Endothelial cell of umbilical vein (primary cell): Measurements from ENCODE around the gene OR7A5. TPM values are rescaled to one million over a fixed set of nuclear protein-coding genes. Genes with fewer than 3 reads are reported as not detected.

Experiments used
- BruUV-seq: library from RNA; stranded (reverse); fragments of 400-500 nt; replicated peaks from 2 replicates; lab custom pipeline; 2021; lab: Mats Ljungman, UMichigan
- CTCF ChIA-PET: fragments of 300-600, 350-600 bp; sonication (Branson Sonifier 250); formaldehyde crosslinking; loops from one replicate; lab custom pipeline; 2021; ENCODE audit warnings: antibody characterized with exemption, inconsistent platforms; lab: Charles Lee
- POLR2A ChIA-PET: fragments of 300-600, 350-600 bp; sonication (Branson Sonifier 250); formaldehyde crosslinking; loops from one replicate; lab custom pipeline; 2021; ENCODE audit warnings: antibody characterized with exemption, inconsistent platforms; lab: Charles Lee
- DNase-seq: peaks from one replicate; pipeline ENCODE4 v3.0.0-alpha.2; 2011; ENCODE audit warnings: low read depth, low spot score
- FAIRE-seq: peaks from 2 replicates; lab custom pipeline; 2011; peaks lifted over from hg19 to GRCh38; lab: Jason Lieb, UNC
- H2AFZ ChIP-seq: 2 replicates; pipeline ENCODE4 v1.6.0; 2012; ENCODE audit warnings: low read depth, low read length, control low read depth, inconsistent platforms
- H3K27ac ChIP-seq: 2 replicates; pipeline ENCODE4 v1.5.1; 2011; ENCODE audit warnings: low read depth, mild to moderate bottlenecking, control low read depth, low read length, moderate library complexity; ENCODE audit not compliant: insufficient read depth
- H3K27me3 ChIP-seq, 2 experiments: 2 replicates each; pipeline versions ENCODE4 v1.6.0 to v1.6.1; 2011; ENCODE audit warnings: low read length in 2 of 2, mixed read lengths in 1 of 2; ENCODE audit not compliant: control insufficient read depth in 2 of 2, insufficient read depth in 2 of 2
- H3K36me3 ChIP-seq, 2 experiments: 2 replicates in 1 of 2; 3 replicates in 1 of 2; pipeline ENCODE4 v1.5.1; 2011; ENCODE audit warnings: low read length in 2 of 2, mild to moderate bottlenecking in 1 of 2, moderate library complexity in 1 of 2; ENCODE audit not compliant: control insufficient read depth in 2 of 2, insufficient read depth in 2 of 2; ENCODE audit errors: extremely low read depth in 1 of 2
- H3K4me1 ChIP-seq: 3 replicates; pipeline ENCODE4 v1.5.1; 2011; ENCODE audit warnings: mild to moderate bottlenecking, low read length; ENCODE audit not compliant: control insufficient read depth, insufficient read depth; ENCODE audit errors: extremely low read depth
- H3K4me2 ChIP-seq: 2 replicates; pipeline ENCODE4 v1.6.1; 2011; ENCODE audit warnings: low read length, control low read depth, mixed read lengths; ENCODE audit not compliant: insufficient read depth
- H3K4me3 ChIP-seq, 3 experiments: fragments of 200-600 bp in 1 of 3; sonication (generic), shearing (Covaris generic) in 1 of 3; replicated peaks in 1 of 3; 2 replicates each; pipeline ENCODE4 v1.5.1; 2011 to 2016; ENCODE audit warnings: control low read depth in 3 of 3, low read length in 3 of 3, mild to moderate bottlenecking in 2 of 3, inconsistent platforms in 1 of 3, low read depth in 1 of 3, moderate library complexity in 1 of 3; ENCODE audit not compliant: insufficient read depth in 1 of 3
- H3K79me2 ChIP-seq: 2 replicates; pipeline ENCODE4 v1.6.0; 2012; ENCODE audit warnings: low read length, inconsistent platforms; ENCODE audit not compliant: control insufficient read depth, insufficient read depth
- H3K9ac ChIP-seq: replicated peaks from 2 replicates; pipeline ENCODE3; 2011; ENCODE audit warnings: low read length, control low read depth; ENCODE audit not compliant: insufficient read depth; ENCODE audit errors: extremely low read depth
- H3K9me1 ChIP-seq: replicated peaks from 3 replicates; pipeline ENCODE4 v1.6.0; 2011; ENCODE audit warnings: mild to moderate bottlenecking, low read length; ENCODE audit not compliant: control insufficient read depth, insufficient read depth; ENCODE audit errors: extremely low read depth
- H3K9me3 ChIP-seq: replicated peaks from 2 replicates; pipeline ENCODE4 v1.5.1; 2012; ENCODE audit warnings: low read length, inconsistent platforms; ENCODE audit not compliant: control insufficient read depth, insufficient read depth
- H4K20me1 ChIP-seq: replicated peaks from 2 replicates; pipeline ENCODE3; 2011; ENCODE audit warnings: mild to moderate bottlenecking, low read length; ENCODE audit not compliant: control insufficient read depth, insufficient read depth; ENCODE audit errors: extremely low read depth
- CTCF ChIP-seq, 2 donors: IDR thresholded peaks; 1 replicate in 1 of 2; 2 replicates in 1 of 2; pipeline ENCODE4 v1.5.1; 2011; ENCODE audit warnings: low read length in 2 of 2, mild to moderate bottlenecking in 2 of 2, moderate library complexity in 2 of 2, control low read depth in 1 of 2, inconsistent platforms in 1 of 2, low read depth in 1 of 2; ENCODE audit not compliant: insufficient read depth in 1 of 2; ENCODE audit errors: extremely low read depth in 1 of 2
- FOS ChIP-seq: IDR thresholded peaks from 2 replicates; pipeline ENCODE4 v1.6.1; 2011; ENCODE audit warnings: mild to moderate bottlenecking, low read length, moderate library complexity, borderline replicate concordance; ENCODE audit not compliant: insufficient read depth
- GATA2 ChIP-seq: IDR thresholded peaks from 2 replicates; pipeline ENCODE4 v1.7.0; 2011; ENCODE audit warnings: low read depth, mild to moderate bottlenecking, moderate library complexity, mixed read lengths, low read length; ENCODE audit not compliant: insufficient read length, insufficient read depth
- MAX ChIP-seq: IDR thresholded peaks from 2 replicates; pipeline ENCODE4 v1.6.1; 2011; ENCODE audit not compliant: insufficient read depth, insufficient read length
- MYC ChIP-seq: IDR thresholded peaks from one replicate; pipeline ENCODE4 v1.6.1; 2011; ENCODE audit warnings: mild to moderate bottlenecking, low read depth, low read length
- POLR2A ChIP-seq: IDR thresholded peaks from 2 replicates; pipeline ENCODE4 v1.6.1; 2012; ENCODE audit warnings: low read depth, mild to moderate bottlenecking, control low read depth, low read length
- POLR2AphosphoS5 ChIP-seq: IDR thresholded peaks from 2 replicates; pipeline ENCODE4 v1.6.1; 2012; ENCODE audit warnings: low read depth, mild to moderate bottlenecking, control low read depth, low read length, moderate library complexity; ENCODE audit not compliant: insufficient read depth
- dilution Hi-C: fragments of 300-500 bp; cut with MboI; formaldehyde crosslinking; loops from one replicate; pipeline ENCODE4 v1.15.0; 2019; ENCODE audit warnings: low sequenced_read_pairs; ENCODE audit not compliant: extremely low pct_ligation_motif_present
- intact Hi-C: fragments of 100-400 bp; cut with micrococcal nuclease; formaldehyde crosslinking; loops from one replicate; pipeline ENCODE4 v1.10.0; 2022
- polyA plus RNA-seq, 4 experiments: library from polyadenylated mRNA; depleted of rRNA in 3 of 4; stranded (reverse) in 3 of 4; unstranded in 1 of 4; fragments of >200 nt; gene quantifications; 2 replicates each; pipeline versions ENCODE4 v1.2.1 to v1.2.3, GENCODE V29; 2011 to 2012; ENCODE audit warnings: missing spikeins in 1 of 4
- total RNA-seq: library from RNA; stranded (reverse); gene quantifications from 2 replicates; pipeline ENCODE4 v1.2.3, GENCODE V29; 2021

Gene OR7A5
- total and polyA plus RNA-seq, 2 donors (not counting 3 experiments of a cell fraction or from before 2014, with no cell fraction given): not detected

DNA sequence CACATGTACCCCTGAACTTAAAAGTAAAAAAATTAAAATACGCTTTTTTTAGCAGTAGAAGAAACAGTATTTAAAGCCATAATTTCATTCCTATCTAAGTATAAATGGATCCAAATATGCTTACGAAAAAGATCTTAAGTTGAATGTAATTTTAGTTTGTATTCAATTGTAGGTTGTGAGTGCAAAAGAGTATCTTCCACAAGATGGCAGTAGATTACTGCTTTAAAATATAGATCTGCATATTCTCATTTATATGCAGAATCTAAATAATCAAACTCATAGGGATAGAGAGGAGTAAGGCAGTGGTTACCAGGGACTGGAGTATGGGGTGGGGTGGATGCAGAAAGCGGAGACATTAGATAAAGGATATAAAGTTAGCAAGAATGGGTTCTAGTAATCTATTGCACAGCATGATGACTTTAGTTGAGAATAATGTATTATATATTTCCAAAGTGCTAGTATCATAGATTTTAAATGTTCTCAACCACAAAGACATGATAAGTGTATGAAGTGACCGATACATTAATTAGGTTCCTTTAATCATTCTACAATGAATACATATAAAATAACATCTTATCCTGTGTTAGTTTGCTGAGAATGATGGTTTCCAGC lies 36.7 kb upstream of the OR7A5 start:
- Histone ChIP-seq H3K9me3 (no peaks in the 10 kb centered on the region), H3K27ac (no peak overlapping the region), H3K4me2 (no peak overlapping the region), H3K9me1 (no peaks in the 10 kb centered on the region), H4K20me1 (no peaks in the 10 kb centered on the region), H2AFZ (no peak overlapping the region), H3K4me1 (no peaks in the 10 kb centered on the region), H3K4me3 (no peak overlapping the region), H3K36me3 (no peaks in the 10 kb centered on the region), H3K79me2 (no peaks in the 10 kb centered on the region), H3K9ac (no peak overlapping the region), H3K27me3 (no peaks in the 10 kb centered on the region)
- dilution Hi-C loops (no loop called here), intact Hi-C loops (no loop called here)
- BruUV-seq: no TSS peak
- peak; percentile 13 for DNase-seq
- CTCF ChIA-PET: no interaction called here
- FAIRE-seq: no peak
- no peak for TF ChIP-seq FOS
- no peak for TF ChIP-seq MYC
- no peak for TF ChIP-seq POLR2AphosphoS5
- TF ChIP-seq GATA2: no peak
- TF ChIP-seq CTCF (IDR thresholded peaks at IDR 0.05; ENCODE audit: extremely low read depth in 1 of 2, insufficient read depth in 1 of 2, low read depth in 1 of 2, low read length in 2 of 2): peak in 1 of 2 donors; percentile 20
- POLR2A ChIA-PET: no interaction called here

DNA sequence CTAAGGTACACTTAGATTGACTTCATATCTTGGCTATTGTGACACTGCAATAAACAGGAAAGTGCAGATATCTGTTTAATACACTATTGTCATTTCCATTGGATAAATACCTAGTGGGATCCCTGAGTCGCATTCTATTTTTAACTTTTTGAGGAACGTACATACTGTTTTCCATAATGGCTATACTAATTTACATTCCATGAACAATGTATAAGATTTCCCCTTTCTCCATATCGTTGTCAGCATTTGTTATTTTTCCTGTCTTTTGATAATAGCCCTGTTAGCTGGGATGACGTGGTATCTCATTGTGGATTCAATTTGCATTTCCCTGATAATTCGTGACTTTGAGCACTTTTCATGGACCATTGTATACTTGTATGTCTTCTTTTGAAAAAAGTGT lies 33.5 kb upstream of the OR7A5 start:
- intact Hi-C loops (no loop called here), dilution Hi-C loops (no loop called here)
- no peaks in the 10 kb centered on the region for H3K4me1 ChIP-seq
- no peak for TF ChIP-seq POLR2A
- no peak for TF ChIP-seq FOS
- no peak for TF ChIP-seq MAX
- TF ChIP-seq CTCF (IDR thresholded peaks at IDR 0.05; ENCODE audit: extremely low read depth in 1 of 2, insufficient read depth in 1 of 2, low read depth in 1 of 2, low read length in 2 of 2): no peak
- TF ChIP-seq GATA2: no peak
- no peaks in the 10 kb centered on the region for H3K79me2 ChIP-seq
- no peaks in the 10 kb centered on the region for H3K36me3 ChIP-seq
- POLR2A ChIA-PET: no interaction called here
- H3K9me1 ChIP-seq: no peaks in the 10 kb centered on the region
- no peak overlapping the region for H3K4me3 ChIP-seq
- H4K20me1 ChIP-seq: no peaks in the 10 kb centered on the region
- H3K27ac ChIP-seq: no peak overlapping the region
- H3K9ac ChIP-seq: no peak overlapping the region
- CTCF ChIA-PET: no interaction called here
- H3K27me3 ChIP-seq: no peaks in the 10 kb centered on the region
- DNase-seq (no peak), FAIRE-seq (no peak)
- H3K9me3 ChIP-seq: no peaks in the 10 kb centered on the region
- BruUV-seq: no TSS peak
- no peak overlapping the region for H2AFZ ChIP-seq
- H3K4me2 ChIP-seq: no peak overlapping the region
